Calu3 (cell line): ENCODE measurements around the gene ARHGEF7. TPM values are rescaled to one million over a fixed set of nuclear protein-coding genes. Genes with fewer than 3 reads are reported as not detected.

Source experiments
- BruUV-seq: library from RNA; stranded (reverse); fragments of 400-500 nt; replicated peaks from 2 replicates; lab custom pipeline; 2021; lab: Mats Ljungman, UMichigan
- CTCF ChIA-PET: fragments of 300-600 bp; sonication (Branson Sonifier 250); formaldehyde crosslinking; loops from one replicate; lab custom pipeline; 2022; ENCODE audit warnings: antibody characterized with exemption; lab: Charles Lee
- DNase-seq: peaks from one replicate; pipeline ENCODE4 v3.0.0; 2022
- H3K27ac Mint-ChIP-seq: one replicate; pipeline ENCODE4 v1.8.0; 2022; ENCODE audit warnings: mixed read lengths; ENCODE audit not compliant: unreplicated experiment
- H3K27me3 Mint-ChIP-seq: one replicate; pipeline ENCODE4 v1.8.0; 2022; ENCODE audit warnings: mixed read lengths; ENCODE audit not compliant: unreplicated experiment
- H3K36me3 Mint-ChIP-seq: one replicate; pipeline ENCODE4 v1.8.0; 2022; ENCODE audit warnings: mild to moderate bottlenecking, moderate library complexity, mixed read lengths; ENCODE audit not compliant: insufficient read depth, unreplicated experiment
- H3K4me1 Mint-ChIP-seq: one replicate; pipeline ENCODE4 v1.8.0; 2022; ENCODE audit warnings: mild to moderate bottlenecking, low read depth, mixed read lengths; ENCODE audit not compliant: unreplicated experiment
- H3K4me3 Mint-ChIP-seq: one replicate; pipeline ENCODE4 v1.8.0; 2022; ENCODE audit warnings: mild to moderate bottlenecking, low read depth, moderate library complexity, mixed read lengths; ENCODE audit not compliant: unreplicated experiment
- H3K9me3 Mint-ChIP-seq: one replicate; pipeline ENCODE4 v1.8.0; 2022; ENCODE audit warnings: low read depth, mixed read lengths; ENCODE audit not compliant: unreplicated experiment
- CTCF ChIP-seq: fragments of 200-600 bp; IDR thresholded peaks from one replicate; pipeline ENCODE4 v1.8.0; 2022; ENCODE audit warnings: antibody characterized with exemption; ENCODE audit not compliant: unreplicated experiment
- intact Hi-C: fragments of 100-400 bp; cut with micrococcal nuclease; formaldehyde crosslinking; loops from one replicate; pipeline ENCODE4 v1.10.0; 2022; ENCODE audit not compliant: unreplicated experiment
- total RNA-seq: library from RNA; stranded (reverse); gene quantifications from 2 replicates; pipeline ENCODE4 v1.2.3, GENCODE V29; 2022

The ARHGEF7 gene
- total RNA-seq, 1 experiment from 2014 or later, result 17.7 TPM

GRCh38 chr13:111161601-111162600, 46.8 kb downstream of the ARHGEF7 start:
- H3K36me3 Mint-ChIP-seq, result no peaks in the 10 kb centered on the region
- H3K4me1 Mint-ChIP-seq, result peaks cover 6% of the 10 kb centered on the region
- no peak overlapping the region for H3K4me3 Mint-ChIP-seq
- CTCF ChIA-PET, result no interaction called here
- no TSS peak for BruUV-seq
- intact Hi-C loops, result no loop called here
- TF ChIP-seq CTCF, result no peak
- H3K27me3 Mint-ChIP-seq, result no peaks in the 10 kb centered on the region
- no peak overlapping the region for H3K27ac Mint-ChIP-seq
- no peak for DNase-seq
- H3K9me3 Mint-ChIP-seq, result peaks cover 2% of the 10 kb centered on the region

GRCh38 chr13:111165241-111166010, 50.3 kb downstream of the ARHGEF7 start:
- no peak for TF ChIP-seq CTCF
- Mint-ChIP-seq H3K9me3 (no peaks in the 10 kb centered on the region), H3K27ac (no peak overlapping the region), H3K27me3 (no peaks in the 10 kb centered on the region), H3K4me3 (no peak overlapping the region), H3K4me1 (peaks cover 9% of the 10 kb centered on the region), H3K36me3 (no peaks in the 10 kb centered on the region)
- no TSS peak for BruUV-seq
- CTCF ChIA-PET, result no interaction called here
- intact Hi-C loops, result no loop called here
- DNase-seq, result no peak

DNA sequence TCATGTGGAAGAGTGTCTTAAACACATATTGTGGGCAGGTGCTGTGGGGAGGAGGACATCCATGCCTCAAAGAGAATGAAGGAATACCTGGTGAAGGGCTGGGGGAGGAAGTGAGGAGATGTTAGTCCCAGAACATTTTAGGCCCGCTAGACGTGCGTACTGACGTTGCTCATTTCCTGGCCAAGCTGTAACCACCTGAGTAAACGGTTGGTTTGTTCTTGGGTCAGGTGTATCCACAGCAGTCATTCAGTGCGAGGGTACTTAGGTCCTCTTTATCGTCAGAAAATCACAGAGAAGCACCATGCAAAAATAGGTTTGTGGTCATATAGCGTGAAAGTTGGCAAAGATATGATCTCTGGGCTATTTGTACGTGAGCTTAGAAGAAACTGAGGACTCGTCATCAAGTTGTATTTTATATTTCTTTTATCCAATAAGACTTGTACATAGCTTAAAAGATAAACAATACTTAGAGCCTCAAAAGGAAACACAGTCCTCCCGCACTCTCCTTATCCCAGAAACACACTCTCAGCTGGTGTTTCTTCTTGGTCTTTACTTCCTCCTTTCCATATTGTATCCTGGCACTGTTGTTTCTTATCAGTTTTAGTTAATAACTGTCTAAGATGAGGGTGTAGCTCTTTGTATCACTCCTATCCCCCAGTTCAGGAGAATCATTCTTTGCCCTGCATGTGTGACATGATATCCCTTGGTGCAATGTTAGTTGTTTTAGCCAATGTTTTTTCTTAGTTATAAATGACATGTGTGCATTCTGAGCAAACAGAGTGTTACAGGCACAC, 52.0 kb downstream of the ARHGEF7 start:
- Mint-ChIP-seq H3K27ac (no peak overlapping the region), H3K27me3 (no peaks in the 10 kb centered on the region), H3K4me3 (no peak overlapping the region), H3K36me3 (no peaks in the 10 kb centered on the region), H3K9me3 (no peaks in the 10 kb centered on the region), H3K4me1 (peaks cover 9% of the 10 kb centered on the region)
- TF ChIP-seq CTCF, result no peak
- no peak for DNase-seq
- BruUV-seq, result no TSS peak
- intact Hi-C loops, result no loop called here
- CTCF ChIA-PET, result interaction anchor here (0.6 kb wide), 1 partner anchor 40 kb away, joined by 3 read pairs; no protein-coding TSS in a partner anchor

DNA sequence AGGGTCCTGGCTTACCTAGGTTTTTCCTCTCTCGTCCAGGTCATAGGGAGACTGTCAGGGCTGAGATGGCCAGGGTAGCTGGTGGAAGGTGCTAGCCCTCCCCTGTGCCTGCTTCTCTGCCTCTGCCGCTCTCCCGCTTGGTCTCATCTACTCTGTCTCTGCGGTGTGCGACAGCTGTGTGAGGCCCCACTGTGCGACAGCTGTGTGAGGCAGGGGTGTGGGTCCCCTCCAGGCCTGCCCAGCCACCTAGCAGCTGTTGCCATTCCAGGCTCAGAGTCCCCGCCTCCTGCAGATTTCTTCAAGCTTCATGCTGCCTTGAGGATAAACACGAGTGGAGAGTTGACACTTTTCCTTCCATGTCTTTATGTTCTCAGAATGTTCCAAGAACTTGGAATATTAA, 53.0 kb downstream of the ARHGEF7 start:
- H3K27me3 Mint-ChIP-seq, result no peaks in the 10 kb centered on the region
- H3K4me1 Mint-ChIP-seq, result peaks cover 9% of the 10 kb centered on the region

More for the DNA sequence above, 53.0 kb downstream of the ARHGEF7 start:
- no TSS peak for BruUV-seq
- Mint-ChIP-seq H3K36me3 (no peaks in the 10 kb centered on the region), H3K27ac (no peak overlapping the region), H3K9me3 (no peaks in the 10 kb centered on the region), H3K4me3 (no peak overlapping the region)
- TF ChIP-seq CTCF, result no peak
- intact Hi-C loops, result no loop called here
- CTCF ChIA-PET, result no interaction called here
- no peak for DNase-seq
